Liver (tissue), 9 donors: ENCODE measurements around the gene RBMS3. TPM values are rescaled to one million over a fixed set of nuclear protein-coding genes. Genes with fewer than 3 reads are reported as not detected.

Experiments
- DNase-seq: peaks from one replicate; pipeline ENCODE4 v3.0.0-alpha.2; 2017; ENCODE audit warnings: low spot score
- H3K27ac ChIP-seq, 2 donors: one replicate each; pipeline ENCODE4 v1.7.0; 2013; ENCODE audit warnings: inconsistent platforms in 2 of 2, low read length in 2 of 2, control low read depth in 1 of 2, low read depth in 1 of 2, mild to moderate bottlenecking in 1 of 2
- H3K27me3 ChIP-seq, 4 donors: one replicate each; pipeline versions ENCODE4 v1.6.1 to v1.7.0; 2013; ENCODE audit warnings: low read length in 3 of 4, inconsistent platforms in 1 of 4, mild to moderate bottlenecking in 1 of 4, moderate library complexity in 1 of 4; ENCODE audit not compliant: control insufficient read depth in 4 of 4, insufficient read depth in 4 of 4
- H3K36me3 ChIP-seq, 4 donors: one replicate each; pipeline versions ENCODE4 v1.6.1 to v1.7.0; 2013; ENCODE audit warnings: low read length in 3 of 4, mild to moderate bottlenecking in 3 of 4, low read depth in 1 of 4, moderate library complexity in 1 of 4; ENCODE audit not compliant: control insufficient read depth in 4 of 4, insufficient read depth in 3 of 4
- H3K4me1 ChIP-seq, 4 donors: one replicate each; pipeline versions ENCODE4 v1.6.1 to v1.7.0; 2013; ENCODE audit warnings: low read length in 3 of 4, mild to moderate bottlenecking in 3 of 4, moderate library complexity in 1 of 4; ENCODE audit not compliant: control insufficient read depth in 4 of 4, insufficient read depth in 4 of 4
- H3K4me3 ChIP-seq, 3 donors: one replicate each; pipeline versions ENCODE4 v1.6.1 to v1.7.0; 2013; ENCODE audit warnings: low read length in 3 of 3, control low read depth in 1 of 3, low read depth in 1 of 3, mild to moderate bottlenecking in 1 of 3
- H3K9ac ChIP-seq, 2 donors: one replicate each; pipeline ENCODE4 v1.7.0; 2013; ENCODE audit warnings: low read length in 2 of 2, mild to moderate bottlenecking in 2 of 2, moderate library complexity in 2 of 2, control low read depth in 1 of 2, low read depth in 1 of 2
- H3K9me3 ChIP-seq, 4 donors: one replicate each; pipeline versions ENCODE4 v1.6.1 to v1.7.0; 2013; ENCODE audit warnings: low read length in 3 of 4; ENCODE audit not compliant: control insufficient read depth in 4 of 4
- EGR1 ChIP-seq, 2 donors: IDR thresholded peaks; 2 replicates each; pipeline ENCODE4 v1.6.1; 2016 to 2018; ENCODE audit warnings: antibody characterized with exemption in 2 of 2, low read depth in 2 of 2
- FOXA1 ChIP-seq: IDR thresholded peaks from 2 replicates; pipeline ENCODE4 v1.6.1; 2016; ENCODE audit warnings: antibody characterized with exemption
- FOXA2 ChIP-seq: IDR thresholded peaks from 2 replicates; pipeline ENCODE4 v1.6.1; 2016; ENCODE audit warnings: antibody characterized with exemption
- GABPA ChIP-seq, 2 donors: IDR thresholded peaks in 1 of 2; conservative IDR thresholded peaks in 1 of 2; 2 replicates each; pipeline ENCODE4 v1.6.1; 2016; ENCODE audit warnings: antibody characterized with exemption in 2 of 2, mild to moderate bottlenecking in 1 of 2, moderate library complexity in 1 of 2
- HNF4A ChIP-seq, 2 donors: conservative IDR thresholded peaks; 2 replicates each; pipeline ENCODE4 v1.6.1; 2016; ENCODE audit warnings: antibody characterized with exemption in 2 of 2, mild to moderate bottlenecking in 2 of 2
- HNF4G ChIP-seq: IDR thresholded peaks from 2 replicates; pipeline ENCODE4 v1.6.1; 2016; ENCODE audit warnings: antibody characterized with exemption
- JUND ChIP-seq, 2 donors: IDR thresholded peaks; 2 replicates each; pipeline ENCODE4 v1.6.1; 2016; ENCODE audit warnings: antibody characterized with exemption in 2 of 2
- NR2F2 ChIP-seq: IDR thresholded peaks from 2 replicates; pipeline ENCODE4 v1.6.1; 2016; ENCODE audit warnings: antibody characterized with exemption
- RAD21 ChIP-seq, 2 donors: IDR thresholded peaks; 2 replicates each; pipeline ENCODE4 v1.6.1; 2016; ENCODE audit warnings: antibody characterized with exemption in 2 of 2, mild to moderate bottlenecking in 2 of 2
- RXRA ChIP-seq, 2 donors: IDR thresholded peaks; 2 replicates each; pipeline ENCODE4 v1.6.1; 2017 to 2018; ENCODE audit warnings: antibody characterized with exemption in 2 of 2, mild to moderate bottlenecking in 1 of 2
- SP1 ChIP-seq: IDR thresholded peaks from 2 replicates; pipeline ENCODE4 v1.6.1; 2018; ENCODE audit warnings: antibody characterized with exemption, mild to moderate bottlenecking
- TAF1 ChIP-seq: conservative IDR thresholded peaks from 2 replicates; pipeline ENCODE4 v1.6.1; 2016; ENCODE audit warnings: antibody characterized with exemption, mild to moderate bottlenecking
- YY1 ChIP-seq: IDR thresholded peaks from 2 replicates; pipeline ENCODE4 v1.6.1; 2016; ENCODE audit warnings: antibody characterized with exemption, mild to moderate bottlenecking
- WGBS: extraction: QIAGEN DNeasy Blood & Tissue Kit; methylation state at CpG from one replicate; pipeline ENCODE4 v1.1.7; 2013; 5-methylcytosine and 5-hydroxymethylcytosine counted together
- polyA plus RNA-seq, 2 donors: library from polyadenylated mRNA; stranded (reverse) in 1 of 2; unstranded in 1 of 2; fragments of 200-250 nt in 1 of 2; fragments of >200 nt in 1 of 2; fragmentation: Nextera tagmentation in 1 of 2; extraction: Ambion mirVana in 1 of 2; gene quantifications; one replicate each; pipeline versions ENCODE4 v1.2.1 to v1.2.3, GENCODE V29; 2013 to 2015
- total RNA-seq, 2 donors: library from RNA; depleted of rRNA; stranded (reverse); fragments of >200 nt; gene quantifications; one replicate each; pipeline ENCODE4 v1.2.3, GENCODE V29; 2014
- TF ChIP-seq, protein P1 (sequence below): IDR thresholded peaks from 2 replicates; pipeline ENCODE4 v1.6.1; 2016; ENCODE audit warnings: antibody characterized with exemption
- TF ChIP-seq, protein P2 (sequence below): IDR thresholded peaks from 2 replicates; pipeline ENCODE4 v1.6.1; 2016; ENCODE audit warnings: antibody characterized with exemption
- TF ChIP-seq, protein P3 (sequence below): IDR thresholded peaks from 2 replicates; pipeline ENCODE4 v1.6.1; 2016; ENCODE audit warnings: antibody characterized with exemption
- TF ChIP-seq, protein P4 (sequence below): IDR thresholded peaks from 2 replicates; pipeline ENCODE4 v1.6.1; 2016; ENCODE audit warnings: antibody characterized with exemption, mild to moderate bottlenecking
- TF ChIP-seq, protein P5 (sequence below): fragments of 150-350 bp; IDR thresholded peaks from 2 replicates; pipeline ENCODE4 v1.5.1; 2017; ENCODE audit warnings: improper control_type of control experiment, low read depth, low read length; ENCODE audit not compliant: missing input control
- donor health status: healthy.
- donor health status: healthy.
- donor health status: healthy.
- donor health status: healthy.
- donor health status: healthy.

RBMS3 gene
- total and polyA plus RNA-seq, 4 donors: 1.2 to 14.9 (median 9.3) TPM

DNA sequence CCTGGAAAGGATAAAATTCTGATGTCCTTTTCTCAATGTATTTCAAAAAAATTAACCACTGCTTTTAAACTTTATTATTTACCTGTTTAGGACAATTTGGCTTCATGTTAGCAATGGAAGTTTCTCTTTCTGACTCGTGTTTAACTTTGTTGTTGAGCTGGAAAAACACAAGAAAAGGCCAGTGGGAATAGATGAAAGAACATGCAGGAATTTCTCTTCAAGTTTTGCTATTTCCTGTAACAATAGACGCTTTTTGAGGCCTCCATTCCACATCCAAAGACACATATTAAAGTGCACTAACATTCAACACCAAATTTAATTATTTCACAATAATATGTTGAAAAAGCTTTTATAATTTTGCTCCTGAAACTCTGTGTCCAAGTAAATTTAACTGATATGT, 9.7 kb downstream of the RBMS3 start:
- Histone ChIP-seq H3K9me3 (no peaks in the 10 kb centered on the region), H3K36me3 (no peaks in the 10 kb centered on the region), H3K4me3 (no peak overlapping the region), H3K27ac (no peak overlapping the region), H3K9ac (no peak overlapping the region), H3K4me1 (peaks cover 0 to 10% (median 8%) of the 10 kb centered on the region in 4 donors), H3K27me3 (no peaks in the 10 kb centered on the region)
- DNase-seq: no peak
- TF ChIP-seq NR2F2 (no peak), FOXA1 (no peak), YY1 (no peak), SP1 (no peak), JUND (IDR thresholded peaks at IDR 0.05) (no peak), RXRA (IDR thresholded peaks at IDR 0.05) (no peak), EGR1 (IDR thresholded peaks at IDR 0.05; ENCODE audit: low read depth in 2 of 2) (no peak), HNF4G (no peak), HNF4A (conservative IDR thresholded peaks at IDR 0.05) (no peak), RAD21 (IDR thresholded peaks at IDR 0.05) (no peak), GABPA (IDR thresholded peaks at IDR 0.05 in 1 of 2, conservative IDR thresholded peaks at IDR 0.05 in 1 of 2) (no peak), FOXA2 (no peak), TAF1 (no peak)
- TF ChIP-seq, protein P1, sequence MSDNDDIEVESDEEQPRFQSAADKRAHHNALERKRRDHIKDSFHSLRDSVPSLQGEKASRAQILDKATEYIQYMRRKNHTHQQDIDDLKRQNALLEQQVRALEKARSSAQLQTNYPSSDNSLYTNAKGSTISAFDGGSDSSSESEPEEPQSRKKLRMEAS: no peak
- TF ChIP-seq, protein P2, sequence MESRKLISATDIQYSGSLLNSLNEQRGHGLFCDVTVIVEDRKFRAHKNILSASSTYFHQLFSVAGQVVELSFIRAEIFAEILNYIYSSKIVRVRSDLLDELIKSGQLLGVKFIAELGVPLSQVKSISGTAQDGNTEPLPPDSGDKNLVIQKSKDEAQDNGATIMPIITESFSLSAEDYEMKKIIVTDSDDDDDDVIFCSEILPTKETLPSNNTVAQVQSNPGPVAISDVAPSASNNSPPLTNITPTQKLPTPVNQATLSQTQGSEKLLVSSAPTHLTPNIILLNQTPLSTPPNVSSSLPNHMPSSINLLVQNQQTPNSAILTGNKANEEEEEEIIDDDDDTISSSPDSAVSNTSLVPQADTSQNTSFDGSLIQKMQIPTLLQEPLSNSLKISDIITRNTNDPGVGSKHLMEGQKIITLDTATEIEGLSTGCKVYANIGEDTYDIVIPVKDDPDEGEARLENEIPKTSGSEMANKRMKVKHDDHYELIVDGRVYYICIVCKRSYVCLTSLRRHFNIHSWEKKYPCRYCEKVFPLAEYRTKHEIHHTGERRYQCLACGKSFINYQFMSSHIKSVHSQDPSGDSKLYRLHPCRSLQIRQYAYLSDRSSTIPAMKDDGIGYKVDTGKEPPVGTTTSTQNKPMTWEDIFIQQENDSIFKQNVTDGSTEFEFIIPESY: no peak
- TF ChIP-seq, protein P3, sequence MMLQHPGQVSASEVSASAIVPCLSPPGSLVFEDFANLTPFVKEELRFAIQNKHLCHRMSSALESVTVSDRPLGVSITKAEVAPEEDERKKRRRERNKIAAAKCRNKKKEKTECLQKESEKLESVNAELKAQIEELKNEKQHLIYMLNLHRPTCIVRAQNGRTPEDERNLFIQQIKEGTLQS: no peak
- TF ChIP-seq, protein P4, sequence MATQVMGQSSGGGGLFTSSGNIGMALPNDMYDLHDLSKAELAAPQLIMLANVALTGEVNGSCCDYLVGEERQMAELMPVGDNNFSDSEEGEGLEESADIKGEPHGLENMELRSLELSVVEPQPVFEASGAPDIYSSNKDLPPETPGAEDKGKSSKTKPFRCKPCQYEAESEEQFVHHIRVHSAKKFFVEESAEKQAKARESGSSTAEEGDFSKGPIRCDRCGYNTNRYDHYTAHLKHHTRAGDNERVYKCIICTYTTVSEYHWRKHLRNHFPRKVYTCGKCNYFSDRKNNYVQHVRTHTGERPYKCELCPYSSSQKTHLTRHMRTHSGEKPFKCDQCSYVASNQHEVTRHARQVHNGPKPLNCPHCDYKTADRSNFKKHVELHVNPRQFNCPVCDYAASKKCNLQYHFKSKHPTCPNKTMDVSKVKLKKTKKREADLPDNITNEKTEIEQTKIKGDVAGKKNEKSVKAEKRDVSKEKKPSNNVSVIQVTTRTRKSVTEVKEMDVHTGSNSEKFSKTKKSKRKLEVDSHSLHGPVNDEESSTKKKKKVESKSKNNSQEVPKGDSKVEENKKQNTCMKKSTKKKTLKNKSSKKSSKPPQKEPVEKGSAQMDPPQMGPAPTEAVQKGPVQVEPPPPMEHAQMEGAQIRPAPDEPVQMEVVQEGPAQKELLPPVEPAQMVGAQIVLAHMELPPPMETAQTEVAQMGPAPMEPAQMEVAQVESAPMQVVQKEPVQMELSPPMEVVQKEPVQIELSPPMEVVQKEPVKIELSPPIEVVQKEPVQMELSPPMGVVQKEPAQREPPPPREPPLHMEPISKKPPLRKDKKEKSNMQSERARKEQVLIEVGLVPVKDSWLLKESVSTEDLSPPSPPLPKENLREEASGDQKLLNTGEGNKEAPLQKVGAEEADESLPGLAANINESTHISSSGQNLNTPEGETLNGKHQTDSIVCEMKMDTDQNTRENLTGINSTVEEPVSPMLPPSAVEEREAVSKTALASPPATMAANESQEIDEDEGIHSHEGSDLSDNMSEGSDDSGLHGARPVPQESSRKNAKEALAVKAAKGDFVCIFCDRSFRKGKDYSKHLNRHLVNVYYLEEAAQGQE: no peak
- TF ChIP-seq, protein P5, sequence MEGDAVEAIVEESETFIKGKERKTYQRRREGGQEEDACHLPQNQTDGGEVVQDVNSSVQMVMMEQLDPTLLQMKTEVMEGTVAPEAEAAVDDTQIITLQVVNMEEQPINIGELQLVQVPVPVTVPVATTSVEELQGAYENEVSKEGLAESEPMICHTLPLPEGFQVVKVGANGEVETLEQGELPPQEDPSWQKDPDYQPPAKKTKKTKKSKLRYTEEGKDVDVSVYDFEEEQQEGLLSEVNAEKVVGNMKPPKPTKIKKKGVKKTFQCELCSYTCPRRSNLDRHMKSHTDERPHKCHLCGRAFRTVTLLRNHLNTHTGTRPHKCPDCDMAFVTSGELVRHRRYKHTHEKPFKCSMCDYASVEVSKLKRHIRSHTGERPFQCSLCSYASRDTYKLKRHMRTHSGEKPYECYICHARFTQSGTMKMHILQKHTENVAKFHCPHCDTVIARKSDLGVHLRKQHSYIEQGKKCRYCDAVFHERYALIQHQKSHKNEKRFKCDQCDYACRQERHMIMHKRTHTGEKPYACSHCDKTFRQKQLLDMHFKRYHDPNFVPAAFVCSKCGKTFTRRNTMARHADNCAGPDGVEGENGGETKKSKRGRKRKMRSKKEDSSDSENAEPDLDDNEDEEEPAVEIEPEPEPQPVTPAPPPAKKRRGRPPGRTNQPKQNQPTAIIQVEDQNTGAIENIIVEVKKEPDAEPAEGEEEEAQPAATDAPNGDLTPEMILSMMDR: no peak
- 63% methylated on average over 2 of the region's 2 CpGs for WGBS
